NCI-H526 (cell line): ENCODE data around the gene ITPKB.

ENCODE experiments used
- DNase-seq, 2 experiments: peaks; one replicate each; lab custom pipeline; 2025; lab: John Stamatoyannopoulos, UW

The ITPKB gene

DNA sequence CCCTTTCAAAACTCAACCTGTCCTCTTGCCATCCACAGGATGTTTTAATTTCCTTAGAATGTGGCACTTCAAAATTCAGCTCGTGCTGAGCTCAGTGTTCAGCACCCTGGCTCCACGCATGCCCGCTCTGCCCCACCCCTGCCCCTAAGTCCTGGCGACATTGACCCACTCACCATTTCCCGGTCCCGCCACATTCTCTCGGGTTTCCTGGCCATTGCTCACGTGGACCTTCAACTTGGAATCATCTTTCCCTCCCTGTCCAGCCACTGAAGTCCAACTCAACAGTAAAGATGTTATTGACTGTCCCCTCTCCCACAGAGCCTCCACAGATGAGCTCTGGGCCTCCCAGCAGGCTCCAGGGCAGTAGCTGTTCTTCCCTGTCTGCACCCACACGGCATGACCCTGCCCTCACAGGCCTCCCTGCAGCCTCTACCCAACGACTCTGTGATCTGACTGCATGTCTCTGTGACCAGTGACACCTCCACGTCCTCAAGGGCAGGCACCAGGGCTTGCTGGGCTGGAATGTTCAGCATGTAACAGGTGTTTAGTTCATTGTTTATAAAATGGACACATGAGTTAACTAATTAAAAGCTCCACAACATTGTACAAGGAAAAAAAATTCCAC lies 53.8 kb downstream of the ITPKB start:
- DNase-seq = no peak

GRCh38 chr1:226684026-226684425 lies 55.1 kb downstream of the ITPKB start:
- no peak for DNase-seq

GRCh38 chr1:226682871-226683814 lies 55.9 kb downstream of the ITPKB start:
- DNase-seq = no peak

DNA sequence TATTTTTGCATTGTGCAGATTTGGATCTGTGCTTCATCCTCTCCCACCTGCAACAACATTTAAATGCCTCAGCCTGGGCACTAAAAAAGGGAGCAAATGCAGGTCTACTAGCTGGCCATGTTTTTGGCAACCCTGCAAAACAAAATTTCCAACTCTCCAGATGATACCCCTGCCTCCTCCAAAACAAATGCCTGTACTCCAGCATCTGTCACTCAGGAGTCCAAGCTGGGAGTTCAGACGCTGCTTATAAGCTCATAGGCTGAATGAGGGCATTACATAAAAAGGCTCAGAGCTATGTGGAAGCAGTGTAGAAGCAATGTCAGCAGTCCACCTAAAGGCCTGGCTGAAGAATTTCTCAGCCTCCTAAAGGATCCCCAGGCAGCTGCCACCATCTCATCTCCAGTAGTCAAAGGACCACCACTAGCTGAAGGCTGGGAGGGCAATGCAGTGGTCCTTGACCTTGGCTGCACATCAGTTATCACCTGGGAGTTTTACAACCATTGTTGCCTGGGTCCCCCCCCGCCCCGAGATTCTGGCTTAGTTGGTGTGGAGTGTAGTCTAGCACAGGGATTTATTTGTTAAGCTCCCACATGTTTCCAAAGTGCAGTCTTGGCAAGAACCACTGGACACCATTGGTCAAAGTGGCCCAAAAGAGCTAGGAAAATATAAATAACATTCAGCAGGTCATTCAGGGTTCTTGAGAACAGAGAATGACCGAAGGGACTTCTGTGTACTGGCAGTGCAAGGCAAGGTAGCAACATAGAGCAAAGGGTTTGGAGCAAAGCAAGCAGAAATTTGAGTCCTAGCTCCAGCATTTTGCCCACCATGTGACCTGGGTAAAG lies 57.2 kb downstream of the ITPKB start:
- no peak for DNase-seq

DNA sequence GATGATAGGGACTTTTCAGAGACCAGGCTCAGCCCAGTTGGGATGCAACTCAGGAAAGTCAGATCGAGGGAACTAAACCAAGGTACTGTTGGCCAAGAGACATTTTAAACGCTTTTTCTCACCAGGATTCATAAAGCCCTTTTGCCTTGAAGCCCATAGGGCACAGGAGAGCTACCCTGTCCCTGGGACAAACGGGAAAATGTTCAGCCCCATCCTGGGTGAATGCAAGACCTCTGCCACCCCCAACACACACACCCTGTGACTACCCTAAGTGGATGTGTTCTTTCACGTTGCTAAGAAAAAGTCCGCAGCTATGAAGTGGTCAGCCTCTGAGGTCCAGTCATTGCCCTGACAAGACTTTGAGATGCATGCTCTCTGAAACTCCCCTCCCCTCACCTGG lies 58.4 kb downstream of the ITPKB start:
- no peak for DNase-seq

DNA sequence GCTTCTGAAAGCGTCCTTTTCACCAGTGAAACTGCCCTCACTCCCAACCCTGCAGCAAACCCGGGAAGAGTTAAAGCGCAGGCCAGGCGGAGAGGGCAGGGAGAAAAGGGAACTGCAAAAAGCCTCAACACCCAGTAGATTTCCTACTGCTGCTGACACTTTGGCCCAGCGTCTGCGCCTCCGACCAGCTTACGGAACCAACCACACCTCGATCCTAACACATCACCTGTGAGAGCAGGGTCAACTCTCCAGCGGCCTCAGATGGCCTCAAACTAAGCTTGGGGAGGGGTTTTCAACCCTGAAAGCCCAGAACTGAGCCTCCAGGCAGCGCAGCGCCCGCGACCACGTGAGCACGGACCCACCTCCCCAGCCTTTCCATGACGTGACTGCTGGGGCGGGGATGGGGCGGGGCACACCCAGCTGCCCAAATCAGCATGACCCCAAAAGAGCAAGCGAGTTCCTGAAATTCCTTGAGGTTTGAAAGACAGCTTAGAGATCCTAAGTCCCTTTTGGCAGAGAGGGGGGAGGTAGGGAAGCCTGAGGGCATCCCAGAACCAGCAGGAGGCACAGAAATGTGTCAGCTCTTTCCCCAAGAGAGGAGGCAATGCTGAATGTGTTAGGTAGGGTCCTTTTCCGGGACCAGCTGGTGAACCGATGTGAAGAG lies 59.1 kb downstream of the ITPKB start:
- DNase-seq = peak in 1 of 2 experiments; percentile 42

GRCh38 chr1:226679262-226679661 lies 59.8 kb downstream of the ITPKB start:
- DNase-seq = no peak

- DNase-seq = no peak
These were observed 60.4 kb downstream of the ITPKB start for GRCh38 chr1:226678701-226679100.

DNA sequence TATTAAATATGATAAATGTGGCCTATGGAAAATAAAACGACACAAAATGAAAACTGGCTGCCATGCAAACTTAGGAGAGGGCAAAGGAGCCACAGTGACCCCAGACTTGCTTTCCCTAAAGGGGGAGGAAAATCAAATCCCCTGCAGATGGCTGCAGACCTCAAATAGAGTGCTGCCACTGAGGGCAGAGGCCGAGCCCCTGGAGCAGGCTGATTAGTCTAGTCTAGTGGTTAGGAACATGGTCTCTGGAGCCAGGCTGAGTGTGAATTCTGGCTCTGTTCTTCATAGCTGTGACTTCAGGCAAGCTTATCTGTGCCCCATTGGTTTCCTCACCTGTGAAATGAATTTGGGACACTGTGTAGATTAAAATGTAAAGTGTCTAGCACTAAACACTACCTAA lies 60.8 kb downstream of the ITPKB start:
- DNase-seq = no peak

- DNase-seq = no peak
These were observed 61.8 kb downstream of the ITPKB start for GRCh38 chr1:226677027-226678020.

- no peak for DNase-seq
These were observed 62.7 kb downstream of the ITPKB start for GRCh38 chr1:226676381-226676780.

GRCh38 chr1:226675715-226676357 lies 63.2 kb downstream of the ITPKB start:
- peak in 1 of 2 experiments; percentile 17 for DNase-seq

- no peak for DNase-seq
These were observed 64.0 kb downstream of the ITPKB start for GRCh38 chr1:226674892-226675714.

- no peak for DNase-seq
These were observed 66.7 kb downstream of the ITPKB start for GRCh38 chr1:226672339-226672762.

GRCh38 chr1:226671277-226671676 lies 67.8 kb downstream of the ITPKB start:
- no peak for DNase-seq

DNA sequence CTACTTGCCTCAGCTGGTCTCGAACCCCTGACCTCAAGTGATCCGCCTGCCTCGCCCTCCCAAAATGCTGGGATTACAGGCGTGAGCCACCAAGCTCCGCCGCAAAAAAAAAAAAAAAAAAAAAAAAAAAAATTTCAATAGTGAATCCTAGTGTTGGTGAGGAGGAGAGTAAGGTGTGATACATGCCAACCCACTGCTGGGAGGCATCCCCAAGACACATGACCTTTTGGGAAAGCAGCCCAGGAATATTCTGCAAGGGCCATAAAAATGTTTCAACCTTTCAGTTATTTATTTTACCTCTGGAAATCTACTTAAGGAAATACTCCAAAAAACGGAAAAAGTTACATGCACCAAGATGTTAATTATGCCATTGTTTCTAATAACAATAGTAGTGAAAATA lies 69.0 kb downstream of the ITPKB start:
- no peak for DNase-seq

DNA sequence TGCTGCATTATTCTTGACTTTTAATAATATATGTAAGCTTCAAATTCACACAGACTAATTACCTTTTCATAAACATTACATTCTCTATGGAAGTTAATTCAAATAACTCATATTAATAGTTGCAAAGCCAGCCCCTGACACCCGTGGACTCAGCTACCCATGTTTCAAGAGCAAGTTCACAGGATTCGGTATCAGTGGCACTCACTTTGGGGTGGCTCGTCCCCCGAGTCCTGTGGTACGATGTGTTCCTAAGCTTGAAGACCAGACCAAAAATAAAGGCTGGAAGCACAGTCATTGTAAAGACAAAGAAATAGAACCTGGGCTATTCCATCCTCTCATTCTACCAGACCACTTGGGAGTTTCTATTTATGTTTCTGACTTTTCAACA lies 70.9 kb downstream of the ITPKB start:
- DNase-seq = no peak

DNA sequence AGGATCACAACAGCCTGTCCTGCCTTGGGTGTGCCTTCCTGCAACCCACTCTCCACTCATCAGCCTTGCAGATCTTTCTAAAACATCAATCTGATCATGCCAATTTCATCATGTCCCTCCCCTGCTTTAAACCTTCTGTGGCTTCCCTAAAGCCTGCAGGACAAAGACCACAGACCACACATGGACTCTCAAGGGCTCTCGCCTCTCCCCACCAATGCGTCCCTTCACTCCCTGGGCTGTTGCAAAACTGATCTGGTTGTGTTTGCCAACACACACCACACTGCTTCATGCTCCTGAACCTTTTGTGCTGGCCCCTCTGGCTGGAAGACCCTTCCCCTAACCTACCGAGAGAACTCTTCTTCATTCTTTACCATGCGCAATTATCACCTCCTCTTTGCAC lies 72.4 kb downstream of the ITPKB start:
- no peak for DNase-seq

- DNase-seq = no peak
These were observed 72.9 kb downstream of the ITPKB start for GRCh38 chr1:226666164-226666506.
